H1 (cell line): Measurements from ENCODE around the gene TNRC6A. TPM values are rescaled to one million over a fixed set of nuclear protein-coding genes. Genes with fewer than 3 reads are reported as not detected.

Experiments used
- CTCF ChIA-PET: fragments of 300-600 bp; sonication (Branson Sonifier 250); formaldehyde crosslinking; loops from one replicate; lab custom pipeline; 2021; ENCODE audit not compliant: partially characterized antibody; lab: Charles Lee
- POLR2A ChIA-PET: fragments of 300-600 bp; sonication (Branson Sonifier 250); formaldehyde crosslinking; loops from one replicate; lab custom pipeline; 2021; ENCODE audit warnings: inconsistent platforms; ENCODE audit not compliant: partially characterized antibody; lab: Charles Lee
- DNase-seq, 2 experiments: peaks; one replicate each; pipeline versions ENCODE4 v3.0.0 to v3.0.0-alpha.2; 2010 to 2022; ENCODE audit warnings: low spot score in 2 of 2, low read depth in 1 of 2, mixed read lengths in 1 of 2
- FAIRE-seq: peaks from 2 replicates; lab custom pipeline; 2011; peaks lifted over from hg19 to GRCh38; lab: Jason Lieb, UNC
- H2AFZ ChIP-seq: 2 replicates; pipeline ENCODE4 v1.8.1; 2012; ENCODE audit warnings: low read length, inconsistent platforms
- H2AK5ac ChIP-seq: 2 replicates; pipeline ENCODE4 v1.6.1; 2013; ENCODE audit warnings: low read depth, low read length
- H2BK120ac ChIP-seq: replicated peaks from 2 replicates; pipeline ENCODE3; 2013; ENCODE audit warnings: low read depth, low read length, inconsistent platforms
- H2BK12ac ChIP-seq: 2 replicates; pipeline ENCODE4 v1.6.1; 2013; ENCODE audit warnings: low read depth, low read length
- H2BK15ac ChIP-seq: 2 replicates; pipeline ENCODE4 v1.6.1; 2013; ENCODE audit warnings: low read length
- H2BK20ac ChIP-seq: 2 replicates; pipeline ENCODE4 v1.6.1; 2013; ENCODE audit warnings: low read length
- H2BK5ac ChIP-seq: 2 replicates; pipeline ENCODE4 v1.6.1; 2013; ENCODE audit warnings: low read depth, low read length
- H3K14ac ChIP-seq: 2 replicates; pipeline ENCODE4 v1.6.1; 2013; ENCODE audit warnings: inconsistent platforms; ENCODE audit not compliant: insufficient read length
- H3K18ac ChIP-seq: 2 replicates; pipeline ENCODE4 v1.6.1; 2013; ENCODE audit warnings: low read length; ENCODE audit errors: extremely low read depth
- H3K23ac ChIP-seq: 2 replicates; pipeline ENCODE4 v1.6.1; 2013; ENCODE audit warnings: inconsistent platforms; ENCODE audit not compliant: insufficient read length
- H3K23me2 ChIP-seq: 2 replicates; pipeline ENCODE4 v1.6.1; 2013; ENCODE audit warnings: low read depth, low read length
- H3K27ac ChIP-seq: 2 replicates; pipeline ENCODE4 v1.6.1; 2011; ENCODE audit warnings: low read depth, low read length, inconsistent platforms
- H3K27me3 ChIP-seq, 4 experiments: replicated peaks in 1 of 4; 1 replicate in 1 of 4; 2 replicates in 3 of 4; pipeline versions ENCODE4 v1.6.1 to v1.8.1; 2011 to 2013; ENCODE audit warnings: low read length in 3 of 4, mild to moderate bottlenecking in 3 of 4, inconsistent platforms in 2 of 4, mixed read lengths in 2 of 4, moderate library complexity in 1 of 4; ENCODE audit not compliant: control insufficient read depth in 3 of 4, insufficient read depth in 3 of 4; ENCODE audit errors: extremely low read depth in 1 of 4
- H3K36me3 ChIP-seq, 4 experiments: 2 replicates each; pipeline versions ENCODE4 v1.6.1 to v1.8.1; 2011 to 2013; ENCODE audit warnings: mild to moderate bottlenecking in 4 of 4, low read length in 3 of 4, moderate library complexity in 2 of 4, control low read depth in 1 of 4, inconsistent platforms in 1 of 4; ENCODE audit not compliant: insufficient read depth in 4 of 4, control insufficient read depth in 2 of 4
- H3K4ac ChIP-seq: replicated peaks from 2 replicates; pipeline ENCODE3; 2013; ENCODE audit warnings: low read length, low read depth, mixed read lengths, inconsistent platforms; ENCODE audit not compliant: insufficient read length
- H3K4me1 ChIP-seq, 4 experiments: replicated peaks in 1 of 4; 1 replicate in 1 of 4; 2 replicates in 3 of 4; pipeline versions ENCODE4 v1.6.1 to v1.8.1; 2011 to 2013; ENCODE audit warnings: low read length in 3 of 4, inconsistent platforms in 2 of 4, mixed read lengths in 1 of 4; ENCODE audit not compliant: insufficient read depth in 4 of 4, control insufficient read depth in 3 of 4
- H3K4me2 ChIP-seq, 2 experiments: 2 replicates each; pipeline versions ENCODE4 v1.6.1 to v1.8.1; 2011 to 2013; ENCODE audit warnings: low read depth in 2 of 2, low read length in 2 of 2, control low read depth in 1 of 2, inconsistent platforms in 1 of 2, mild to moderate bottlenecking in 1 of 2; ENCODE audit not compliant: insufficient read depth in 1 of 2
- H3K4me3 ChIP-seq, 4 experiments: fragments of 200-600, 300-600 bp in 1 of 4; sonication (generic), shearing (Covaris generic), sonication (Bioruptor Twin) in 1 of 4; 2 replicates each; pipeline versions ENCODE4 v1.5.1 to v1.8.1; 2011 to 2016; ENCODE audit warnings: low read length in 4 of 4, low read depth in 3 of 4, control low read depth in 2 of 4, inconsistent platforms in 2 of 4, mild to moderate bottlenecking in 2 of 4, mixed read lengths in 1 of 4, moderate library complexity in 1 of 4; ENCODE audit not compliant: insufficient read depth in 2 of 4; ENCODE audit errors: extremely low read depth in 1 of 4
- H3K56ac ChIP-seq: replicated peaks from 2 replicates; pipeline ENCODE3; 2013; ENCODE audit warnings: low read depth, mild to moderate bottlenecking, mixed read lengths, low read length, inconsistent platforms; ENCODE audit not compliant: insufficient read length
- H3K79me1 ChIP-seq: 2 replicates; pipeline ENCODE4 v1.6.1; 2013; ENCODE audit warnings: low read depth, low read length, control low read depth
- H3K79me2 ChIP-seq, 2 experiments: 2 replicates each; pipeline versions ENCODE4 v1.6.1 to v1.8.1; 2012 to 2013; ENCODE audit warnings: low read length in 2 of 2, mild to moderate bottlenecking in 2 of 2, inconsistent platforms in 1 of 2; ENCODE audit not compliant: insufficient read depth in 2 of 2, control insufficient read depth in 1 of 2
- H3K9ac ChIP-seq, 4 experiments: replicated peaks in 1 of 4; 1 replicate in 1 of 4; 2 replicates in 3 of 4; pipeline versions ENCODE4 v1.6.1 to v1.8.1; 2011 to 2013; ENCODE audit warnings: low read depth in 3 of 4, low read length in 3 of 4, control low read depth in 2 of 4, mild to moderate bottlenecking in 2 of 4, moderate library complexity in 2 of 4, inconsistent platforms in 1 of 4; ENCODE audit errors: extremely low read depth in 1 of 4
- H3K9me3 ChIP-seq, 2 experiments: 2 replicates each; pipeline versions ENCODE4 v1.6.1 to v1.8.1; 2012 to 2013; ENCODE audit warnings: mild to moderate bottlenecking in 2 of 2, moderate library complexity in 2 of 2, control low read depth in 1 of 2, inconsistent platforms in 1 of 2, low read depth in 1 of 2, low read length in 1 of 2, mixed read lengths in 1 of 2; ENCODE audit not compliant: insufficient read depth in 2 of 2
- H4K20me1 ChIP-seq, 2 experiments: replicated peaks in 1 of 2; 2 replicates each; pipeline versions ENCODE3 to v1.8.1; 2011 to 2013; ENCODE audit warnings: inconsistent platforms in 2 of 2, low read length in 2 of 2, mild to moderate bottlenecking in 1 of 2; ENCODE audit not compliant: insufficient read depth in 2 of 2, control insufficient read depth in 1 of 2
- H4K5ac ChIP-seq: 2 replicates; pipeline ENCODE4 v1.6.1; 2013; ENCODE audit warnings: low read length, low read depth, mixed read lengths, inconsistent platforms; ENCODE audit not compliant: insufficient read length
- H4K8ac ChIP-seq: 2 replicates; pipeline ENCODE4 v1.8.0; 2013; ENCODE audit warnings: mild to moderate bottlenecking, moderate library complexity, low read length, inconsistent platforms; ENCODE audit not compliant: insufficient read depth; ENCODE audit errors: extremely low read depth
- H4K91ac ChIP-seq: replicated peaks from 2 replicates; pipeline ENCODE3; 2013; ENCODE audit warnings: low read length, mixed read lengths, inconsistent platforms; ENCODE audit not compliant: insufficient read length
- BACH1 ChIP-seq: IDR thresholded peaks from 2 replicates; pipeline ENCODE4 v1.6.1; 2012; ENCODE audit warnings: low read length, improper control_type of control experiment
- BRCA1 ChIP-seq: IDR thresholded peaks from 2 replicates; pipeline ENCODE4 v1.6.1; 2012; ENCODE audit warnings: low read depth, low read length, improper control_type of control experiment
- JUN ChIP-seq: IDR thresholded peaks from 2 replicates; pipeline ENCODE4 v1.6.1; 2011; ENCODE audit warnings: low read depth, mild to moderate bottlenecking, improper control_type of control experiment, low read length
- NANOG ChIP-seq: IDR thresholded peaks from 2 replicates; pipeline ENCODE4 v1.6.1; 2011; ENCODE audit warnings: low read length, low read depth, mild to moderate bottlenecking, inconsistent platforms; ENCODE audit not compliant: insufficient read depth, poor library complexity, severe bottlenecking
- PHF8 ChIP-seq: fragments of 200-600 bp; sonication (generic); conservative IDR thresholded peaks from 2 replicates; pipeline ENCODE4 v1.7.1; 2012; ENCODE audit warnings: low read depth, mild to moderate bottlenecking, inconsistent platforms, low read length, moderate library complexity
- SRF ChIP-seq: IDR thresholded peaks from 2 replicates; pipeline ENCODE4 v1.6.1; 2011; ENCODE audit warnings: mild to moderate bottlenecking, low read depth, low read length, moderate library complexity
- TAF7 ChIP-seq: optimal IDR thresholded peaks from 2 replicates; pipeline ENCODE3; 2011; ENCODE audit warnings: low read depth, mild to moderate bottlenecking, inconsistent platforms, low read length, moderate library complexity, borderline replicate concordance
- TCF12 ChIP-seq: IDR thresholded peaks from 2 replicates; pipeline ENCODE4 v1.6.1; 2011; ENCODE audit warnings: low read depth, mild to moderate bottlenecking, low read length
- TEAD4 ChIP-seq: IDR thresholded peaks from 2 replicates; pipeline ENCODE4 v1.6.1; 2012; ENCODE audit warnings: low read depth, low read length, inconsistent platforms, mixed read lengths
- YY1 ChIP-seq: IDR thresholded peaks from 2 replicates; pipeline ENCODE4 v1.6.1; 2011; ENCODE audit warnings: low read depth, mild to moderate bottlenecking, low read length
- ZNF274 ChIP-seq: IDR thresholded peaks from 2 replicates; pipeline ENCODE4 v1.7.0; 2012; ENCODE audit warnings: low read length, borderline replicate concordance; ENCODE audit errors: extremely low read depth
- WGBS, 2 experiments: shearing (Covaris generic) in 1 of 2; methylation state at CpG; one replicate each; pipeline versions ENCODE4 v1.1.6 to v1.1.7; 2013 to 2015; ENCODE audit warnings: low lambda C conversion rate in 2 of 2, mixed read lengths in 2 of 2, inconsistent platforms in 1 of 2, low coverage in 1 of 2, missing lambda C conversion rate in 1 of 2; ENCODE audit not compliant: insufficient replicate concordance in 2 of 2, insufficient coverage in 1 of 2, insufficient read length in 1 of 2; ENCODE audit errors: extremely low coverage in 1 of 2, missing lambda C conversion rate in 1 of 2; 5-methylcytosine and 5-hydroxymethylcytosine counted together
- polyA plus RNA-seq, 7 experiments: library from polyadenylated mRNA; depleted of rRNA in 3 of 7; stranded (reverse) in 5 of 7; unstranded in 2 of 7; fragments of >200 nt in 5 of 7; fragments of 200-250 nt in 2 of 7; gene quantifications; 1 replicate in 5 of 7; 2 replicates in 1 of 7; 4 replicates in 1 of 7; pipeline versions ENCODE4 v1.2.1 to v1.2.3, GENCODE V29; 2011 to 2013; ENCODE audit warnings: missing spikeins in 2 of 7, mixed read lengths in 2 of 7
- total RNA-seq: library from RNA; stranded (reverse); fragmentation: NEBNext Ultra II Directional; extraction: Animal tissue kit (Norgen Biotek cat#: 25700); gene quantifications from 2 replicates; pipeline ENCODE4 v1.2.1, GENCODE V29; 2021

Gene TNRC6A
- total and polyA plus RNA-seq, 2 of the 8 experiments (the other 6 are each of a cell fraction or from before 2014, with no cell fraction given) = 67.6 to 103 TPM

DNA sequence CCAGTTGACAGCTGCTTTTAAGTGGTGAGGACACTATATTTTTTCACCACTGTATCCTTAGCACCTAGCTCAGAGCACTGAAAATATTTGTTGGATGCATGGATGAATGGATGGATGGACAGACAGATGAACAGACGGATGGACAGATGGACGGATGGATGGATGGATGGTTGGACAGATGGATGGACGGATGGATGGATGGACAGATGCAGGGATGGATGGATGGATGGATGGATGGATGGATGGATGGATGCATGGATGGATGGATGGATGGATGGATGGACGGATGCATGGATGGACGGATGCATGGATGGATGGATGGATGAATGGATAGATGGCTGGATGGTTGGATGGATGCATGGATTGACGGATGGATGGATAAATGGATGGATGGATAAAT is 103.9 kb downstream of the TNRC6A start:
- Histone ChIP-seq H3K36me3 (no peaks in the 10 kb centered on the region), H3K9me3 (no peaks in the 10 kb centered on the region), H4K8ac (no peak overlapping the region), H3K4me3 (no peak overlapping the region), H3K4me1 (no peaks in the 10 kb centered on the region), H3K23me2 (peaks cover 4% of the 10 kb centered on the region; the same call in 1 of the 2 replicates), H3K4ac (no peak overlapping the region), H2BK12ac (no peak overlapping the region), H4K91ac (no peak overlapping the region), H2BK20ac (no peak overlapping the region), H4K5ac (no peak overlapping the region), H2BK5ac (no peak overlapping the region), H2AFZ (no peak overlapping the region), H3K79me2 (no peaks in the 10 kb centered on the region), H3K23ac (no peak overlapping the region), H3K4me2 (no peak overlapping the region), H3K9ac (no peak overlapping the region), H2BK120ac (no peak overlapping the region), H3K56ac (no peak overlapping the region), H3K79me1 (no peaks in the 10 kb centered on the region; the same call in 1 of the 2 replicates), H2BK15ac (no peak overlapping the region), H3K18ac (no peak overlapping the region), H4K20me1 (peaks cover 0 to 4% of the 10 kb centered on the region in 2 experiments), H3K27ac (no peak overlapping the region), H2AK5ac (no peak overlapping the region), H3K27me3 (no peaks in the 10 kb centered on the region), H3K14ac (no peak overlapping the region)
- ChIA-PET POLR2A (no interaction called here), CTCF (interaction anchor here (0.5 to 1.6 kb wide), 3 partner anchors 23 to 790 kb away, joined by 3 read pairs; no protein-coding TSS in a partner anchor)
- WGBS, 2 experiments = 89 to 100% methylated on average over 1 to 6 of the region's 6 CpGs
- TF ChIP-seq TAF7 (no peak), SRF (no peak), PHF8 (no peak), TCF12 (no peak), BRCA1 (no peak), NANOG (no peak), BACH1 (no peak), TEAD4 (no peak), YY1 (no peak), JUN (no peak), ZNF274 (no peak)
- FAIRE-seq (no peak), DNase-seq (no peak)
